GM18505 (cell line): ENCODE data around the gene EHBP1.
"Not testable (repeated sequence)": the region's sequence is repeated elsewhere in the genome, so short reads cannot be mapped to it uniquely, and the experiment has no call there.

Source experiments
- ATAC-seq: cut with Tn5 transposase; IDR thresholded peaks from one replicate; pipeline ENCODE4 v1.9.1; 2021; ENCODE audit not compliant: unreplicated experiment
- POLR2A ChIP-seq: IDR thresholded peaks from 4 replicates; pipeline ENCODE4 v1.6.1; 2011; ENCODE audit warnings: borderline replicate concordance; ENCODE audit not compliant: insufficient read depth, insufficient read length; ENCODE audit errors: extremely low read depth

Gene EHBP1

GRCh38 chr2:62733546-62733945 is 28.0 kb downstream of the EHBP1 start:
- no peak for ATAC-seq
- no peak for TF ChIP-seq POLR2A

- ATAC-seq = no peak
- no peak for TF ChIP-seq POLR2A
Observed at GRCh38 chr2:62736899-62737559, 31.5 kb downstream of the EHBP1 start.

GRCh38 chr2:62738981-62739936 is 33.7 kb downstream of the EHBP1 start:
- ATAC-seq = no peak
- no peak for TF ChIP-seq POLR2A

- ATAC-seq = no peak
- no peak for TF ChIP-seq POLR2A
Observed at GRCh38 chr2:62740221-62740620, 34.7 kb downstream of the EHBP1 start.

- no peak for TF ChIP-seq POLR2A
- ATAC-seq = no peak
Observed at GRCh38 chr2:62741127-62741526, 35.6 kb downstream of the EHBP1 start.

- no peak for ATAC-seq
- no peak for TF ChIP-seq POLR2A
Observed at GRCh38 chr2:62741954-62742722, 36.6 kb downstream of the EHBP1 start.

GRCh38 chr2:62743506-62743905 is 38.0 kb downstream of the EHBP1 start:
- no peak for ATAC-seq
- TF ChIP-seq POLR2A = no peak

- TF ChIP-seq POLR2A = no peak
- ATAC-seq = no peak
Observed at GRCh38 chr2:62744603-62745002, 39.1 kb downstream of the EHBP1 start.

- no peak for TF ChIP-seq POLR2A
- ATAC-seq = no peak
Observed at GRCh38 chr2:62745891-62746481, 40.5 kb downstream of the EHBP1 start.

- TF ChIP-seq POLR2A = no peak
- ATAC-seq = no peak
Observed at GRCh38 chr2:62747169-62747568, 41.7 kb downstream of the EHBP1 start.

GRCh38 chr2:62747876-62748275 is 42.4 kb downstream of the EHBP1 start:
- TF ChIP-seq POLR2A = no peak
- ATAC-seq = no peak

- not testable (repeated sequence) for ATAC-seq
Observed at GRCh38 chr2:62749111-62749510, 43.6 kb downstream of the EHBP1 start.

- ATAC-seq = no peak
- TF ChIP-seq POLR2A = no peak
Observed at GRCh38 chr2:62757029-62757428, 51.5 kb downstream of the EHBP1 start.
